NCI-H345 treated with DMSO at 0.1 percent for 48 hours (cell line): Measurements from ENCODE around the gene MCF2L.

Source experiments
- DNase-seq: peaks from one replicate; lab custom pipeline; 2025; ENCODE audit not compliant: unreplicated experiment; lab: John Stamatoyannopoulos, UW

Gene MCF2L

DNA sequence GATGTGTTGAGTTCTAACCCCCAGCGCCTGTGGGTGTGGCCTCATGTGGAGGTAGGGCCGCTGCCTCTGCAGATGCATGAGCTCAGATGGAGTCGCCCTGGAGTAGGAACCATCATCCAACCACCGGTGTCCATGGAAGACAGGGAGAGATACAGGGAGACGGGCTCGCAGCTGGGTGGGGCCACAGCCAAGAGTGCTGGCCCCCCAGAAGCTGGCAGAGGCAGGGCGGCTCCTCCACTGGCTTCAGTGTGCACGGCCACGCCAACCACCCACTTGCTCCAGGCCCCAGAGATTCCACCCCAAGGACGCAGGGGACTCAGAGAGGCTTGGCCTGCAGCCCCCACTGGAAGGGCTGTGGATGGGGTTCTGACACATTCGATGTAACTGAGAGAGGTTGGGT, 5.4 kb upstream of the MCF2L start:
- DNase-seq: no peak

DNA sequence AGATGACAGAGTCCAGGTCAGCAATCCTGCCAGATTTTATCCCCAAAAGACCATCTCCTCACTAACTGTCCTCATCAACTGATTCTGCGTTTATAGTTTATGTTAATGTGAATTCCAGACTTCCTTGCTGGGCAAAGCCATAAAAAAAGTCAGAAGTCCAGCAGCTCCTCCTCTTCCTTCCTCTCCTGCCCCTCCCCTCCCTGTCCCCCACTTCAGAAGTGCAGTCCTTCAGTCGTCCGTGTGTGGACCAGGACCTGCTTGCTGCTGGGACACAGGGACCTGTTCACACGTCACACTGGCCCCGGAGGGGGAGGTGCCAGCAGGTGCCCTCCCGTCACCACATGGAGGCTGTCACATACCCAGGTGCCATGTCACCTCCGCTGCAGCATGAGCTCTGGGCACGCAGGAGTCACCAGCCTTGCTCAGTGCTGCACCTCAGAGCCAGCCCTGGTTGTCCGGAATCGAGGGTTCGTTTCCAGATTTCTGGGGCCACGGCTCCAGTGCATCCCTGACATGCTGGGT, 4.0 kb upstream of the MCF2L start:
- DNase-seq: no peak

DNA sequence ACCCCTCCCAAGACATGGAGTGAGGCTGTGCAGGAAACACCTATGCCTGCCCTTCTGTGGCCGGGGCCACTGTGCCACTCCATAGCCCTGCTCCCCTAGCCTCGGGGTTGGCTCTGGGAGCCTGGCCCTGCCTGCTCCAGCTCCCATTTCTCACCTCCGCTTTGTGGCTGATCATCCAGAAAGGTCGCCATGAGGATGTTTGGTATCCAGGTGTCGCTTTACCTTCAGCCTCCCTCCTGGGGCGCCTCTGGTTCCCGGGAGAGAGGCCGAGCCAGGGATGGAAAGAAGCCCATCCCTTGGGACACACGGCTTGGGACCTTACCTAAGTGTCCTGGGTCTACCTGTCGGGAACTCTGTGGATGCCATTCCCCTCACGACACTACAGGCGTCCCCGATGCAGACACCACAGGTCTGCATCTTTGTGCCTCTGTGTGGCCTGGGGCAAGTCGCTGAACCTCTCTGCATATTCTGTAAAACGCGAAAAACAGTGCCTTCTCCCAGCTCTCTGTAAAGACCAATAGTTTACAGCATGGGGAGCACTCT, 3.4 kb upstream of the MCF2L start:
- DNase-seq: no peak

DNA sequence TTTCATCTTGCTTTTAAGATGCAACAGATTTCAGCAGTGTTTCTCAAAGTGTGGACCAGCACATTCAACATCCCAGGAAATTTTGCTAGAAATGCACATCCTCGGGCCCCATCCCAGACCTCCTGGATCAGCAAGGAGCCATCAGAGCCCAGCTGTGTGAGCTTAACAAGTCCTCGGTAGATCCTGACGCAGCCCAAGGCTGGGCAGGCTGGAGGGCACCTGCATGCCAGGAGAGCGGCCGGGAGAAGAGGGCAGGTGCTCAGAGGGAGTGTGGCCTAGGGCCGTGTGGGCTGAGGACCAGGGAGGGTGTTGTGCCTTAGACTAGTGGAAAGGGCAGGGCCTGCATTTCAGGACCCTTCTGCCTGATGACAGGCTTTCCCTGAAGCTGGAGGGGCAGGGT, 2.2 kb upstream of the MCF2L start:
- no peak for DNase-seq

DNA sequence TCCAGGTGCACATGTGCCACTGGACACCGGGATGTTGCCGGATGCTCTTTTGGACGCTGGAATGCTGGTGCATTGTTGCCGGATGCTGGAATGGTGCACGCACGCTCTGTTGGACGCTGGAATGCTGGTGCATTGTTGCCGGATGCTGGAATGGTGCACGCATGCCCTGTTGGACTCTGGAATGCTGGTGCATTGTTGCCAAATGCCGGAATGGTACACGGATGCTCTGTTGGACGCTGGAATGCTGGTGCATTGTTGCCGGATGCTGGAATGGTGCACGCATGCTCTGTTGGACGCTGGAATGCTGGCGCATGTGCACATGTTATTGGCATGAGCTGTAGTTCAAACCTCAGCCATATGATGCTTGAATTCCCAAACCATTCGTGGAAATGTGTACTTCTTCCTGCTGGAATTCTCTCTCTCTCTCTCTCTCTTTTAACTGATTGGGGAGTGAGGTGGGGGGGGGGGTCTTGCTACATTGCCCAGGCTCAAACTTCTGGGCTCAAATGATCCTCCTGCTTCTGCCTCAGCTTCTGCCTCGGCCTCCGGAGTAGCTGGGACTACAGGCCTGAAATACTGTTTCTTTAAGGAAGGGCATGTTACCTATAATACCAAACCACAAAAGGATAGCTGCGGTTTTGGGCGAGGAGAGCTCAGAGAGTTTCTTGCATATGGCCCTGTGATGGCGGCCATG, 1.2 kb upstream of the MCF2L start:
- DNase-seq: no peak

DNA sequence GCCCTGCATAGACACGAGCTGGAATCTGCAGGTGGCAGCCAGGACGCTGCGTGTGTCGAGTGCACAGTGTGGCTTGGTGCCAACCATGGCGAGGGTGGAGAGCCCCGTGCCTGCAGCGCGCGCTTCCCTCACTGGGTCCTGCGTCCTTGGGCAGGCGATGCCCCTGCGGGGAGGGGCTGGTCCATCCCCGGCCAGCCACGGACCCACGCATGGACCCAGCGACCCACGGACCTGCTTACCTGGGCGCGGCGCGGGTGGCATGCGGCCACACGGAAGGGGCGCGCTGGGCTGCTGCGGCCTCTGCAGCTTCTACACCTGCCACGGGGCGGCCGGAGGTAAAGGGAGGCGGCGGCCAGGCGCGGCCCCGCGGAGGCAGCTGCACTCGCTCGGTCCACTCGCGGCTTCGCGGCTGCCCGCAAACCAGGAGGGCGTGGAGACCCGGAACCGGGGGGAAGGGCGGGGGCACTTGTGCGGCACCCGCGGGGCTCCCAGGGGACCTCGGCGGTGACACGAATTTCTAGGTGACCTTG, 569 bp upstream of the MCF2L start:
- peak; percentile 66 for DNase-seq

DNA sequence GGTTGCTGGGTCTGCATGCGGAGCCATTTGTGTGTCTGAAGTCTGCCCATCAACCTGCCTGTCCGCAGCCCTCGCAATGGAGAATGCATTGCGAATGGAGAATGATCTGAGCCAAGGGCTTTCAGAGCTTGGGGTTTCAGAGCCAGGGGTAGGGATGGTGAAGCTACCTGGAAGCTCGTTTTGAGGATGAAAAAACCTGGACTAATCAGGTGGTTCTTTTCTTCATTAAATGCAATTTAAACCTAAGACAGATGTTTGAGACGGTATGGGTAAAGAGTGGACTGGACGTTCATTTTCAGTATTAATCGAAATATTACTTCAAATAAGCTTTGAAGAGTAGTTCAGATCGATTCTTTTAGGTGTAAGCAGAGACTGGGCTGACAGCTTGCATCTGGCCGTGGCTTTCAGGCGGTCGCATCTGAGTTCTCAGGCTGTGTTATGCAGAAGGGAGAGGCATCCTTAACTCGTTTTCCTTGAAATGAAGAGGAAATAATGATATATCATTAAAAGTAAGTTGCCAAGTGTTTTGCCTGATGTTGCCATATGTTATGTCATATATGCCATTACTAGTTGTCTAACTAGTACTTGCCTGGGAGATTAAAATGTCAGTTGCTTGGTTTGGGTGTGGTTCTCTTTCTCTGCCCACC, 801 bp downstream of the MCF2L start:
- DNase-seq: no peak

DNA sequence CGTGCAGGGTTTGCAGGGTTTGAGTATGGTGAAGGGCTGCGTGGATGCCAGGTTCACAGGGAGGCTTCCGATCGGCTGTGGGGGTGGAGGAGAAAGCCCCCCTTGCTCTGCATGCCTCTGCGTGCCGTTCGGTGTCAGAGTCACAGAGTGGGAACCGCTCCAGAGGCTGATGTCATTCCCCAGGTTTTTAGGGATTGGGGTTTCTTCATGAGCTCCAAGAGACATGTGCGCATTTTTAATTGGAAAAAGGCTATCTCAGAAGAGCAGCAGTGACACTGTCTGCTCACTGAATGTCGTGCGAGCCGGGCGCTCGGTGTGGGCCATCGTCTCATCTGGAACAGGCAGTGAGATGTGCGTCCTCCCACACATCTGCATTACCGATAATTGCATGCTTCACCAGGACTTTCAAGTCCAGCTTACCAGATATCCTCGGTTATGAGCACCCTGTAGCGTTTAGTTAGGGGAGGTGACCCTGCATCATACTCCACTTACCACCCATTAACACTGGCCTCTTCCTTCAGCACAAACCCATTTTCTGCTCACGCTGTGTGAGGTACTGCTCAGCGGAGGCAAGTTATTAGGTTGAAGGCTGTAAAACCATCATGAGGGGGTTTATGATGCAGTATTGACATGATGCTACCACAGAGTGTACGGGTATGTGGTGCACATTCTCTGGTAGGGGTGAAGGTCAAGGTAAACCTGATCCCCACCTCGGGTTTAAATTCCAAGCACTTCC, 1.7 kb downstream of the MCF2L start:
- no peak for DNase-seq

DNA sequence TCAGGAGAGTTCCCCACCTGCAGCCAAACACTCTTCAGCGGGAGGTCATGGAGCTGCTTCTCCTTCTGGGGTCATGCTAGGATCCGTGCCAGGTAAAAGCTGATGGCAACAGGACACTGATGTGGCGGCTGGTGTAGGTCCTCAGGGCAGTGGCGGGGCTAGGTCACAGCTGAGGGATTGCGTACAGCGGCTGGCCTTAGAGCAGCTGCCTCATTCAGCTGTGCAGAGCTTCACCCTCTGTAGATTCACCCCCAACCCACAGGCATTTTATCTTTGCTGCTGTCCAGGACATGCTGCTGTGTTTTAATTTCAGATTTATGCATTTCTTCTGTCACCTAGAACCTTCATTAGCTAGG, 2.3 kb downstream of the MCF2L start:
- no peak for DNase-seq

DNA sequence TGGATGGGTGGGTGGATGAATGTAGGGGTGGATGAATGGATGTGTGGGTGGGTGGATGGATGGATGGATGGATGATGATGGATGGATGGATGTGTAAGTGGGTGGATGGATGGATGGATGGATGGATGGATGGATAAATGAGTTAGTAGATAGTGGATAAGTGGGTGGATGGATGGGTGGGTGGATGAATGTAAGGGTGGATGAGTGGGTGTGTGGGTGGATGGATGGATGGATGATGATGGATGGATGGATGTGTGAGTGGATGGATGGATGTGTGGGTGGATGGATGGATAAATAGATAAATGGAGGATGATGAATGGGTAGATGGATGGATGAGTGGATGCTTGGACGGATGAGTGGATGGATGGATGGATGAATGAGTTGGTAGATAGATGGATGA, 3.2 kb downstream of the MCF2L start:
- DNase-seq: no peak

DNA sequence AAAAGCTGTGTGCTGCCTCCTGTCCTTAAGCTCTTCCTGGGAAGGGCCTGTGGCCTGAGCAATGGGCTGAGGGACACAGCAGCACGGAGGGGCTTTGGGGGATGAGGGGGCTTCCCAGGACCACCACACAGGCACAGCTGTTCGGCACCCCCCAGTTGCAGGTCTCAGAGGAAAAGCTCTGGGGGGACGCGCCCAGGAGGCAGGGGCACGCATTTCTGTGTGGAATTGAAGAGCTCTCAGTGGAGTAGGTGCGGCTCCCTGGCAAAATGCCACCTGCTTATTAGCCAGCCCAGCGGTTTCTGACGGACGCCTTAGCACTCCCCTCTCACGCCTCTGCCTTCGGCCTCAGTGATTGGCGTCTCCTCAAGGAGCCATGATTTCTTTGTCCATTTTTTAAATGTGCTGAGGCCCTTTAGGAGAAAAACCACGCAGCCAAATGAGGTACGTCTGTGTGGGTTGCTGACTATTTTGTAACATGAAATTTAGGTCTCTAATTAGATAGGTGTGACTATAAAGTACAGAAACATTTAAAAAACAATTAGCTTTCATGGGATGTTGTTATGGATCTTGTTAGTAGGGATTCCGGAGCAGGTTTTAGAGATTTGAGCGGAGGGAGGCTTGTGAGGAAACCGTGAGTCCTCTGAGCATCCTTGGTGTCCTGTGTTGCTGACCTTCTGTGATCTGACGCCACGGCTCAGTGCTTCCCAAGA, 4.0 kb downstream of the MCF2L start:
- peak; percentile 66 for DNase-seq

DNA sequence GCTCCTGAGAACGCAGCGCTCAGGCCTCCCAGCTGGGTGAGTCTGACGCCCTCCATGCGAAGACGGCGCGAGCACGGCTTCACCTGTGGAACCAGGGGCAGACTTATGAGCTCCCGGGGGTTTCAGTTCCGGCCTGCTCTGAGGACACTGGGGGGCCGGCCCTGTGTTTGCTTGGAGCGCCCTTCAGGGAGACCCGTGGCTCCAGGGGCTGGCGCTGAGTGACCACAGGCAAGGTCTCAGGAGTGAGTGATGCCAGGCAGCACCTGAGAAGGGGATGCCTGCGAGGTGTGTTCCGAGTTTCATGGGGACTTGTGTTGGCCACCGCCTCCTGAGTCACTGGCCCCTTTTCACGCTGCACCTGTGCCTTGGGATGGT, 4.5 kb downstream of the MCF2L start:
- no peak for DNase-seq

DNA sequence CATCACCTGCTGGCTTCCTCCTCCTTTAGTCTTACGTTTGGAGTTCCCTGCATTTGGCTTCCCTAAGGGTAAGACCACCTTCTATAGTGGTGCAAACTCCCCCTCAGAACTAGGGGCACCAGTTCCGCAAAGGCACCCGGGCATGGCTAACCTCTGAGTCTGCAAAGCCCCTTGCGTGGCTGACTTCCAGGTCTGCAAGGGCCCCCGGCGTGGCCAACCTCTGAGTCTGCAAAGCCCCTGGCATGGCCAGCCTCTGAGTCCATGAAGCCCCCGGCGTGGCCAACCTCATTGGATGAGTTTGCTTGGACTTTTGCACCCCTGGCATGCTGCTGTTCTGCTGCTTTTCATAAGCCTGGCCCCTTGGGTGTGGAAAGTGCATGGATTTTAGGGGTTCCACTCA, 5.1 kb downstream of the MCF2L start:
- DNase-seq: no peak

DNA sequence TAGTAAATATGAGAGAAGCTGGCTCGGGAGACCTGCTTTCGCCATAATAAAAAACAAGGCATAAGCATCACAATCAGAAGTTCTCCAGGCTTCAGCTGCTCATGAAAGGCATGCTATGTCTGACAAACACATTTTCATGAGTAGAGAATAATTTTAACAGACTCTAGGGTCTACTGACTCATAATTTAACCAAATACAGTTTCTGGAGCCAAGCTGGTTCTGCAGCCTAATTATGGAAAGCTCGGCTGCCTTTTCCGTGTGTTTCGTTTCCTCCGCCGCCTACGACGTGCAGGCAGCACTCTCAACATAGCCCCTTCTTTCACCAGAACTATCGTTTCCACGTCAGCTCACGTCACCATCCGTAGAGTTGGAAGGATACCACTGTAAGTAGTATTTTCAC, 5.7 kb downstream of the MCF2L start:
- no peak for DNase-seq

DNA sequence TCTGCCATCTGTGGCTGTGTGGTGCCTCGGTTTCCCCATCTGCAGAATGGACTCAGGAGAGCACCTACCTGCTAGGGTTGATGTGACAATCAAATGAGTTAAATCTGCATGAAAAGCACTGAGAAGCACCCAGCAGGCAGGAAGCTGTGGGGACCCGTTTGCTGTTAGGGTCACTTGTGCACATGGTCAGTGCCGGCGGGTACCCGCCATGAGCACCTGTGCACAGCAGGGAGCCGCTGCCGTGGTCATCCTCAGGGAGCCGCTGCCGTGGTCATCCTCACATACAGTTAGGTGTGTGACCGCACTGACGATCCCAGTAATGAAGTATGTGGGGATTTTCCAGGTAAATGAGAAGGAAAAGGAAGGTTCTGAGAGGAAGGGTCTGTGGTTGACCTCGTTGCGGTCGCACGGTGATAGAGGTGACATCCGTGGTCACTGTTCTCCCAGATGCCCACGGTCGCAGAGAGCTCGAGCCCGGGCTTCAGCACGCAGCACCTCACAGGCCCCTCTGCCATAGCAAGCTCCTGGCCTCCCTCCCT, 6.5 kb downstream of the MCF2L start:
- DNase-seq: no peak

DNA sequence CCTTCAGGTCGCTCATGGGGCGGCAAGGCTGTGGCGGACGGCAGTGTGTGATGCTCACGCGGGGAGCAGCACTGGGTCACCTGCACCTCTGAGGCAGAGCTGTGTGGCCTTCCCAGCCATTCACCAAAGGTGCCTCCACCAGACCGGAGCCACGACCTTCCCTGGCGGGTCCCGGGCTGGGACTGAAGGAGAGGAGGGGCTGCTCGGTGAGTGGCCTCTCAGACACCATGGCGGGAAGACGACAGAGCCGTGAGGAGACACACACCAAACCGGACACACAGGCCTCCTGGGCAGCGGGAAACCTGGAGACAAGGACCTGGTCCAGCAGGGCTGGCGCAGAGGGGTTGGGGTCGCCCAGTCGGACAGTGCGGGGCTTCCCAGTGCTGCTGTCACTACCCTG, 7.5 kb downstream of the MCF2L start:
- DNase-seq: no peak

DNA sequence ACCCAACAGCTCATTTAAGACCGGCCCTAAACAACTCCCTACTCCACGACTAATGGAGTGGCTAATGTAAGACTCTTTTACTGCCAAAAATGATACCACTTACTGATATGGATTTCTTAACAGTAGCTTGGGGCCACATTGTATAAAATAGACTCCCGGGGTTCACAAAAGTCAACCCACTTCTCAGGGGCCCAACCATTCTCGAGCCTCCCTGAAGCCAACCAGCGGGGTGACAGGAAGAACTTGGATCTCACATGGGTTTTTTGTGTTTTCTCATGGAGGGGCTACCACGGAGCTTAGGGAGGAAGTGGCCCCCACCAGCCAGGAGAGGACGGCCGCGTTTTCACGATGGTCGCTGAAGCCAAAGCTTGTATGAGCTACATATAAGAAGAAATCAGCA, 8.1 kb downstream of the MCF2L start:
- DNase-seq: no peak

DNA sequence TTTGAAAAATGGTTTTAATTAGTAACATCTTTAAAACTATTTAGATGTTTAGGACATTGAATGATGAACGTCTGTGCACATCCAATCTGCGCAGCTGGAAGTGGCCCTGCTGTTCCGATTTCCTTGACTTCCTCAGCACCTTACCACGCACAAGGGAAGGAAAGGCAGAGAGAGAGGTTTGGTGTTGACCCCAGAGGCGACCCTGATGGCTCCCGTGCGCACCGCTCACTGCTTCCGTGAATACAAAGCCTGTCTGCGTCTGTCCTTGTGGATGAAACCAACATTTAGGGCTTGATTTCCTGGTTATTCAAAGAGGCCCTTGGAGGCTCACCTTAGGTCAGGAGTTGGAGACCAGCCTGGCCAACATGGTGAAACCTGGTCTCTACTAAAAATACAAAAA, 8.5 kb downstream of the MCF2L start:
- DNase-seq: no peak

DNA sequence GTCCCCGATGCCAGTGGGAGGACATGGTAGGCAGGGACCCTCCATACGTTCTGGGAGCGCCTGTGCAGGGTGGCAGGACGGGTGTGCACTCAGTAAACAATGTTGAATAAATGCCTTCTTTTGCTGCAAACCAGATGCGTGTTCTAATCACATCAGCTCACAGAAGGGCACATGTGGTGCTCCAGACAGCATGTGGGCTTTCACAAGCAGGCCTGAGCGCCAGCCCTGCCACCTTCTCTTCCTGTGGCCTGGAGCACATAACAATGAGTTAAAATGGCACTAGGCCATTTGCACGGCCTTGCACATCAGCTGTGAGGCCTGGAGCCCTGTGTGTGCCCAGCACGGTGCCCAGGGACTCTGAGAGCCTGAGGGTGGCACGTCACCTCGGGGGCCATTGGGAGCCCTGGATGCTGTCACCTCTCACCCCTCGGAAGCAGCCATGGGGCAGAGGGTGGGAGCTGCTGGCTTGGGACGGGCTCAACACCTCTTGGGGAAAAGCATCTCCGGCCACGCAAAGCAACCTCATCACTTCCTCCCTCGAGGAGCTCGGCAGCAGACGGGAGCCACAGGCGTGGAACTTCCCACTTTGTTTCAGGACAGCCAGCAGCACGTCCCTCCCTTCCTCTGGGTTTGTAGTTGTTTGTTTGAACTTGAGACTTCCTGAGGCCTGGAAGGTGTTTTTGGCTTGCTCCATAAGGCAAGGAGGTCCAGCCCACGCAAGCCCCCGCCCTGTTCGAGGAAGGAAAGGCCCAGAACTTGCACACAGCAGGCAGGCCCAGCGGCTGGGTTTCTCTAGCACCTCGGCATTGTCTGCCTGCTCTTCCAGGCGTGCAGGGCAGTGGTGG, 9.8 kb downstream of the MCF2L start:
- no peak for DNase-seq

DNA sequence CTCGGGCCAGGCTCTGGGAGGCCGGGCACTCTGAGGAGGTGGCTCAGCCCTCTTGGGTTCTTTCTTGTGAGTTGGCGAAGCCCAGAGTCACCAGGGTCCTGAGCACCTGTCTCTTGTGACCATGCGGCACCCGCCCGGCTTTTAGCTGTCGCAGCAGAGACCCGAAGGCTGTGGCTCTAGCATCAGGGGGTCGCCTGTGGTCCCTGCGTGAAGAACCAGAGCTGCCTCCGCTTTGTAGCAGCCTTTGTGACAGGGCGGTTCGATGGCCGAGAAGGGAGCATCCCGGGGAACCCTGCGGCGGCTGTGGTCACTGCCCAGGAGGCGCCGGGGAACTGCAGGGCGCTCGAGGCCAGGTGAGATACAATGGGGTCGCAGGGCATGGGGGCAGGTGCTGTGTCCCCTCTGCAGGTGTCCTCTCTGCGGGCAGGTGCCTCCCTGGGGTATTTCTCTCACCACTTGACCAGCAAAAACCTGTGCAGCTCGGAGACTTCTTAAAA, 10.4 kb downstream of the MCF2L start:
- no peak for DNase-seq
